SK-N-SH (cell line): Measurements from ENCODE around the gene SF3A2.

Source experiments
- CTCF ChIP-seq: fragments of 200-600 bp; sonication (generic); IDR thresholded peaks from 2 replicates; pipeline ENCODE4 v1.6.1; 2017; ENCODE audit warnings: antibody characterized with exemption, mild to moderate bottlenecking, moderate library complexity
- NRF1 ChIP-seq: IDR thresholded peaks from 2 replicates; pipeline ENCODE4 v1.6.1; 2012; ENCODE audit warnings: low read depth, mild to moderate bottlenecking, low read length
- RAD21 ChIP-seq: IDR thresholded peaks from 2 replicates; pipeline ENCODE4 v1.6.1; 2012; ENCODE audit warnings: mild to moderate bottlenecking, low read length
- RFX5 ChIP-seq: IDR thresholded peaks from 2 replicates; pipeline ENCODE4 v1.6.1; 2012; ENCODE audit warnings: mild to moderate bottlenecking, improper control_type of control experiment, low read length
- USF2 ChIP-seq: fragments of 150-350 bp; IDR thresholded peaks from 2 replicates; pipeline ENCODE4 v1.6.1; 2017; ENCODE audit warnings: antibody characterized with exemption, low read length, low read depth, borderline replicate concordance
- YY1 ChIP-seq: IDR thresholded peaks from 2 replicates; pipeline ENCODE4 v1.4.0; 2012; ENCODE audit warnings: low read depth, mild to moderate bottlenecking
- TF ChIP-seq, protein P1 (sequence below): IDR thresholded peaks from 2 replicates; pipeline ENCODE4; 2012

DNA sequence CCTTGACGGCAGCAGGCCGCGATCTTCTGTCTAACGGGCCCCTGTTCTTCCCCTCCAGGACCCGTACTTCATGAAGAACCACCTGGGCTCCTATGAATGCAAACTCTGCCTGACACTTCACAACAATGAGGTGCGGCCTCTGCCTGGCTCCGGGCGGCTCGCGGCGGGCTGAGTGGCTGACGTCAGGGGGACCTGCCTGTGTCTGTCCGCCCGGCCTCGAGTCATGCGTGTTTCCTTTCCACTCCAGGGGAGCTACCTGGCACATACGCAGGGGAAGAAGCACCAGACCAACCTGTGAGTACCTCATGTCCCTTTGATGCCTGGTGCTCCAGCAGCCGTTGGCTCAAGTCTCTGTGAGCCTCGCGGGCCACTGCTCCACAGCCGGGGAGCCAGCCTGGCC is 7.9 kb downstream of the SF3A2 start:
- TF ChIP-seq CTCF (no peak), RAD21 (no peak), YY1 (no peak), RFX5 (no peak), NRF1 (no peak), USF2 (no peak)
- TF ChIP-seq, protein P1, sequence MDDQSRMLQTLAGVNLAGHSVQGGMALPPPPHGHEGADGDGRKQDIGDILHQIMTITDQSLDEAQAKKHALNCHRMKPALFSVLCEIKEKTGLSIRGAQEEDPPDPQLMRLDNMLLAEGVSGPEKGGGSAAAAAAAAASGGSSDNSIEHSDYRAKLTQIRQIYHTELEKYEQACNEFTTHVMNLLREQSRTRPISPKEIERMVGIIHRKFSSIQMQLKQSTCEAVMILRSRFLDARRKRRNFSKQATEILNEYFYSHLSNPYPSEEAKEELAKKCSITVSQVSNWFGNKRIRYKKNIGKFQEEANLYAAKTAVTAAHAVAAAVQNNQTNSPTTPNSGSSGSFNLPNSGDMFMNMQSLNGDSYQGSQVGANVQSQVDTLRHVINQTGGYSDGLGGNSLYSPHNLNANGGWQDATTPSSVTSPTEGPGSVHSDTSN = no peak
